ENCODE results near the gene CYP27C1. TPM values are rescaled to one million over a fixed set of nuclear protein-coding genes. Genes with fewer than 3 reads are reported as not detected.

Gene CYP27C1
- total and polyA plus RNA-seq, 10 of the 15 experiments (the other 5 are each of a cell fraction or from before 2014, with no cell fraction given) = not detected

DNA sequence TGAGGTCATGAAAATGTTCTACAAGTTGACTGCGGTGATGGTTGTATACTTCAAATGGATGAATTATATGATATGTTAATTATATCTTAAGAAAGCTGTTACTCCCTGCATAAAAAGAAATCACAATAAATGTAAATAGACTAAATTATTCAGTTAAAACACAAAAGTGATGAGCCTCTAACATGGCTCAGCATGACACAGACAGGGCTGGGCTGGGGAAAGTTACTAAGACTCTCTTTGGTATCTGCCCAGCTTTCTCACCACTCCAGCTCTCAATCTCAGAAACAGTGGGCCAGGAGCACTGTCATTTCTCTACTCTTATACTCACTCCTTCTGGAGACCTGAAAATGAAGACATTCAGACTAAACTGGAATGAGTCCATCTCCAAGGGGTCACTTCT is 3.5 kb downstream of the CYP27C1 start (continued):
- no peak for TF ChIP-seq CREB1 (IDR thresholded peaks at IDR 0.05; ENCODE audit: low read depth)

GRCh38 chr2:127216095-127216494 is 4.0 kb downstream of the CYP27C1 start:
- ATAC-seq (no peak), DNase-seq (ENCODE audit: low read depth, low spot score) (no peak), FAIRE-seq (no peak)
- RAD21 ChIA-PET (ENCODE audit: unreplicated experiment) = no interaction called here
- intact Hi-C loops (cut with micrococcal nuclease; ENCODE audit: unreplicated experiment) = no loop called here
- Histone ChIP-seq H2AFZ (ENCODE audit: control insufficient read depth, low read depth, low read length) (no peak overlapping the region), H3K36me3 (ENCODE audit: control insufficient read depth in 2 of 2, insufficient read depth in 2 of 2, low read length in 1 of 2) (no peaks in the 10 kb centered on the region), H3K9me3 (replicated peaks; ENCODE audit: control insufficient read depth, insufficient read depth, low read length) (no peaks in the 10 kb centered on the region; the same call in 2 of the 3 replicates), H3K79me2 (ENCODE audit: control insufficient read depth, insufficient read depth, low read length) (no peaks in the 10 kb centered on the region), H3K27me3 (replicated peaks in 1 of 2; ENCODE audit: control insufficient read depth in 2 of 2, insufficient read depth in 2 of 2, low read length in 1 of 2) (peaks cover 4 to 7% of the 10 kb centered on the region in 2 experiments), H3K9ac (ENCODE audit: control insufficient read depth, insufficient read depth, low read length) (no peak overlapping the region), H3K27ac (ENCODE audit: control insufficient read depth, insufficient read depth) (no peak overlapping the region), H3K4me3 (no peak overlapping the region), H3K4me2 (ENCODE audit: control insufficient read depth, insufficient read depth) (no peak overlapping the region), H4K20me1 (ENCODE audit: control insufficient read depth, insufficient read depth) (no peaks in the 10 kb centered on the region), H3K4me1 (ENCODE audit: control insufficient read depth, insufficient read depth, low read length) (no peaks in the 10 kb centered on the region)
- CTCF ChIA-PET = interaction anchor here (1.0 kb wide), 1 partner anchor 29 kb away, joined by 3 read pairs; no protein-coding TSS in a partner anchor
- in situ Hi-C loops (cut with MboI) = no loop called here
- SMC1A ChIA-PET (ENCODE audit: uncharacterized antibody, unreplicated experiment) = no interaction called here
- POLR2A ChIA-PET = no interaction called here
- WGBS (ENCODE audit: insufficient coverage, insufficient replicate concordance, low lambda C conversion rate, missing lambda C conversion rate) = 7% methylated on average over 2 of the region's 2 CpGs
- no TSS peak for BruUV-seq (replicated peaks)
- TF ChIP-seq, protein P1, sequence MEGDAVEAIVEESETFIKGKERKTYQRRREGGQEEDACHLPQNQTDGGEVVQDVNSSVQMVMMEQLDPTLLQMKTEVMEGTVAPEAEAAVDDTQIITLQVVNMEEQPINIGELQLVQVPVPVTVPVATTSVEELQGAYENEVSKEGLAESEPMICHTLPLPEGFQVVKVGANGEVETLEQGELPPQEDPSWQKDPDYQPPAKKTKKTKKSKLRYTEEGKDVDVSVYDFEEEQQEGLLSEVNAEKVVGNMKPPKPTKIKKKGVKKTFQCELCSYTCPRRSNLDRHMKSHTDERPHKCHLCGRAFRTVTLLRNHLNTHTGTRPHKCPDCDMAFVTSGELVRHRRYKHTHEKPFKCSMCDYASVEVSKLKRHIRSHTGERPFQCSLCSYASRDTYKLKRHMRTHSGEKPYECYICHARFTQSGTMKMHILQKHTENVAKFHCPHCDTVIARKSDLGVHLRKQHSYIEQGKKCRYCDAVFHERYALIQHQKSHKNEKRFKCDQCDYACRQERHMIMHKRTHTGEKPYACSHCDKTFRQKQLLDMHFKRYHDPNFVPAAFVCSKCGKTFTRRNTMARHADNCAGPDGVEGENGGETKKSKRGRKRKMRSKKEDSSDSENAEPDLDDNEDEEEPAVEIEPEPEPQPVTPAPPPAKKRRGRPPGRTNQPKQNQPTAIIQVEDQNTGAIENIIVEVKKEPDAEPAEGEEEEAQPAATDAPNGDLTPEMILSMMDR (IDR thresholded peaks at IDR 0.05 in 2 of 3, conservative IDR thresholded peaks at IDR 0.05 in 1 of 3; ENCODE audit: control insufficient read depth in 2 of 3, extremely low read depth in 1 of 3, insufficient read depth in 1 of 3, low read depth in 3 of 3, low read length in 3 of 3) = no peak
- TF ChIP-seq ZBTB11 (CRISPR knock-in tag; IDR thresholded peaks at IDR 0.05) = no peak
- no peak for TF ChIP-seq IRF5 (IDR thresholded peaks at IDR 0.05; ENCODE audit: borderline replicate concordance)
- no peak for TF ChIP-seq TCF3 (IDR thresholded peaks at IDR 0.05; ENCODE audit: borderline replicate concordance, insufficient read depth, low read depth, low read length)
- no peak for TF ChIP-seq ZSCAN29 (IDR thresholded peaks at IDR 0.05)
- TF ChIP-seq TBL1XR1 (IDR thresholded peaks at IDR 0.05; ENCODE audit: low read depth, low read length) = no peak
- TF ChIP-seq MYC (IDR thresholded peaks at IDR 0.05; ENCODE audit: insufficient read depth, insufficient read length, insufficient replicate concordance, low read length, severe bottlenecking) = no peak
- no peak for TF ChIP-seq CREM (IDR thresholded peaks at IDR 0.05; ENCODE audit: low read depth)
- no peak for TF ChIP-seq KDM1A (IDR thresholded peaks at IDR 0.05; ENCODE audit: borderline replicate concordance)
- TF ChIP-seq, protein P2, sequence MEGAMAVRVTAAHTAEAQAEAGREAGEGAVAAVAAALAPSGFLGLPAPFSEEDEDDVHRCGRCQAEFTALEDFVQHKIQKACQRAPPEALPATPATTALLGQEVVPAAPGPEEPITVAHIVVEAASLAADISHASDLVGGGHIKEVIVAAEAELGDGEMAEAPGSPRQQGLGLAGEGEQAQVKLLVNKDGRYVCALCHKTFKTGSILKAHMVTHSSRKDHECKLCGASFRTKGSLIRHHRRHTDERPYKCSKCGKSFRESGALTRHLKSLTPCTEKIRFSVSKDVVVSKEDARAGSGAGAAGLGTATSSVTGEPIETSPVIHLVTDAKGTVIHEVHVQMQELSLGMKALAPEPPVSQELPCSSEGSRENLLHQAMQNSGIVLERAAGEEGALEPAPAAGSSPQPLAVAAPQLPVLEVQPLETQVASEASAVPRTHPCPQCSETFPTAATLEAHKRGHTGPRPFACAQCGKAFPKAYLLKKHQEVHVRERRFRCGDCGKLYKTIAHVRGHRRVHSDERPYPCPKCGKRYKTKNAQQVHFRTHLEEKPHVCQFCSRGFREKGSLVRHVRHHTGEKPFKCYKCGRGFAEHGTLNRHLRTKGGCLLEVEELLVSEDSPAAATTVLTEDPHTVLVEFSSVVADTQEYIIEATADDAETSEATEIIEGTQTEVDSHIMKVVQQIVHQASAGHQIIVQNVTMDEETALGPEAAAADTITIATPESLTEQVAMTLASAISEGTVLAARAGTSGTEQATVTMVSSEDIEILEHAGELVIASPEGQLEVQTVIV (IDR thresholded peaks at IDR 0.05; ENCODE audit: borderline replicate concordance, partially characterized antibody) = no peak
- TF ChIP-seq ATF3 (IDR thresholded peaks at IDR 0.05; ENCODE audit: borderline replicate concordance, extremely low read depth, low read depth, low read length) = no peak
- no peak for TF ChIP-seq ZNF217 (IDR thresholded peaks at IDR 0.05)
